Adrenal gland (tissue), 5 donors: ENCODE results near the gene MMADHC.

Experiments
- POLR2A ChIP-seq, 2 donors: fragments of 450-650 bp; IDR thresholded peaks; one replicate each; pipeline ENCODE4 v1.6.1; 2017; ENCODE audit warnings: antibody characterized with exemption in 2 of 2, mild to moderate bottlenecking in 2 of 2, moderate library complexity in 1 of 2
- TF ChIP-seq, protein P1 (sequence below), 6 experiments: fragments of 450-650 bp in 4 of 6; fragments of 200-600 bp in 2 of 6; sonication (generic) in 1 of 6; IDR thresholded peaks; 1 replicate in 5 of 6; 2 replicates in 1 of 6; pipeline versions ENCODE4 v1.5.1 to v1.8.0; 2016 to 2021; ENCODE audit warnings: antibody characterized with exemption in 6 of 6, mild to moderate bottlenecking in 2 of 6, moderate library complexity in 1 of 6
- donor health status: DM: no; HTN: no; CAD: no.

DNA sequence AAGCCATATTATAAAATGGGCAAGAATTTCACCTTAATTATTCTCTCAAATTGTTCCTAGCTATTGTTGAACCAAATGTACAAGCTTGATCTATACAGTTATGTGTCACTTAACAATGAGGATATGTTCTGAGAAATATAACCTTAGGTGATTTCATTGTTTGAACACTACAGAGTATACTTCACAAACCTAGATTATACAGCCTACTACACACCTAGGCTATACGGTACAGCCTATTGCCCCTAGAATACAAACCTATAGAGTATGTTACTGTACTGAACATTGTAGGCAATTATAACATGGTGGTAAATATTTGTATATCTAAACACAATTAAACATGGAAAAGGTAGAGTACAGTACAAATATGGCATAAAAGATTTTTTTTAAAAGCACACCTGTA is 42.9 kb upstream of the MMADHC start:
- no peak for TF ChIP-seq POLR2A (IDR thresholded peaks at IDR 0.05)
- TF ChIP-seq, protein P1, sequence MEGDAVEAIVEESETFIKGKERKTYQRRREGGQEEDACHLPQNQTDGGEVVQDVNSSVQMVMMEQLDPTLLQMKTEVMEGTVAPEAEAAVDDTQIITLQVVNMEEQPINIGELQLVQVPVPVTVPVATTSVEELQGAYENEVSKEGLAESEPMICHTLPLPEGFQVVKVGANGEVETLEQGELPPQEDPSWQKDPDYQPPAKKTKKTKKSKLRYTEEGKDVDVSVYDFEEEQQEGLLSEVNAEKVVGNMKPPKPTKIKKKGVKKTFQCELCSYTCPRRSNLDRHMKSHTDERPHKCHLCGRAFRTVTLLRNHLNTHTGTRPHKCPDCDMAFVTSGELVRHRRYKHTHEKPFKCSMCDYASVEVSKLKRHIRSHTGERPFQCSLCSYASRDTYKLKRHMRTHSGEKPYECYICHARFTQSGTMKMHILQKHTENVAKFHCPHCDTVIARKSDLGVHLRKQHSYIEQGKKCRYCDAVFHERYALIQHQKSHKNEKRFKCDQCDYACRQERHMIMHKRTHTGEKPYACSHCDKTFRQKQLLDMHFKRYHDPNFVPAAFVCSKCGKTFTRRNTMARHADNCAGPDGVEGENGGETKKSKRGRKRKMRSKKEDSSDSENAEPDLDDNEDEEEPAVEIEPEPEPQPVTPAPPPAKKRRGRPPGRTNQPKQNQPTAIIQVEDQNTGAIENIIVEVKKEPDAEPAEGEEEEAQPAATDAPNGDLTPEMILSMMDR (IDR thresholded peaks at IDR 0.05): no peak
